WTC11 (cell line): ENCODE measurements around the gene ARHGAP29.

Source experiments
- GRHL2 ChIP-seq: fragments of 250-450 bp; sonication (Bioruptor Pico); IDR thresholded peaks from 2 replicates; pipeline ENCODE4 v1.8.0; 2022; ENCODE audit warnings: mild to moderate bottlenecking, moderate library complexity; ENCODE audit not compliant: insufficient replicate concordance, severe bottlenecking
- NFATC4 ChIP-seq: fragments of 250-450 bp; sonication (Bioruptor Pico); IDR thresholded peaks from 2 replicates; pipeline ENCODE4 v1.9.0; 2021; ENCODE audit warnings: mild to moderate bottlenecking
- NR3C1 ChIP-seq: sonication (generic); formaldehyde crosslinking; conservative IDR thresholded peaks from 2 replicates; pipeline ENCODE4 v1.8.1; 2023; ENCODE audit warnings: low read depth, mild to moderate bottlenecking, missing genetic modification reagents
- ZBTB21 ChIP-seq: sonication (generic); formaldehyde crosslinking; IDR thresholded peaks from 2 replicates; pipeline ENCODE4 v1.8.1; 2023; ENCODE audit warnings: mild to moderate bottlenecking, missing genetic modification reagents, borderline replicate concordance
- TF ChIP-seq, protein P1 (sequence below): fragments of 200-600 bp; IDR thresholded peaks from 2 replicates; pipeline ENCODE4 v1.8.0; 2022; ENCODE audit warnings: antibody characterized with exemption
- TF ChIP-seq, protein P2 (sequence below): sonication (generic); formaldehyde crosslinking; IDR thresholded peaks from 2 replicates; pipeline ENCODE4 v1.8.1; 2022; ENCODE audit warnings: missing genetic modification reagents, borderline replicate concordance
- TF ChIP-seq, protein P3 (sequence below): sonication (generic); formaldehyde crosslinking; IDR thresholded peaks from 2 replicates; pipeline ENCODE4 v1.8.0; 2022; ENCODE audit warnings: mild to moderate bottlenecking, missing genetic modification reagents
- TF ChIP-seq, protein P4 (sequence below): sonication (generic); formaldehyde crosslinking; conservative IDR thresholded peaks from 2 replicates; pipeline ENCODE4 v1.8.1; 2023; ENCODE audit warnings: mild to moderate bottlenecking, low read depth, missing genetic modification reagents, moderate library complexity
- TF ChIP-seq, protein P5 (sequence below): sonication (generic); formaldehyde crosslinking; IDR thresholded peaks from 2 replicates; pipeline ENCODE4 v1.8.0; 2022; ENCODE audit warnings: mild to moderate bottlenecking, missing genetic modification reagents
- TF ChIP-seq, protein P6 (sequence below): sonication (generic); formaldehyde crosslinking; IDR thresholded peaks from 2 replicates; pipeline ENCODE4 v1.8.0; 2022; ENCODE audit warnings: mild to moderate bottlenecking, missing genetic modification reagents
- TF ChIP-seq, protein P7 (sequence below): sonication (generic); formaldehyde crosslinking; IDR thresholded peaks from 2 replicates; pipeline ENCODE4 v1.8.1; 2023; ENCODE audit warnings: mild to moderate bottlenecking, missing genetic modification reagents, moderate library complexity
- TF ChIP-seq, protein P8 (sequence below): sonication (generic); formaldehyde crosslinking; IDR thresholded peaks from 2 replicates; pipeline ENCODE4 v1.8.1; 2023; ENCODE audit warnings: mild to moderate bottlenecking, missing genetic modification reagents

DNA sequence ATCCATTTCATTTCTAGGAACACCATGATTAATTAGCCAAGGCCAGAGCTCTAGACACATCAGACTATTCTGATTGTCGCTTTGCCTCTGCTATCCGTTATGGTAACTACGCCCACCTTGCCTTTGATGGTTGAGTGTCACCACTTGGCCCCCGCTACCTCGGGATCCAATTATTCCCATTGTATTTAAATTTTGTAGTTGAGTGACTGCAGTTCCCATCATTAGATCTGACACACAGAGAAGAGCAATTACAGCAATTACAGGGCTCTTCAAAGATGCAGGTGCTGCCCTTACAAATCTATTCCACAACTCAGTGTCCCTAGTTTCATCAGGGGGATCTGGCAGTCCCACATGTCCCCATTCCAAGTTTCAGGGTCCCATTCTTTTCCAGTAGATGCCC lies 71.5 kb downstream of the ARHGAP29 start:
- TF ChIP-seq, protein P1, sequence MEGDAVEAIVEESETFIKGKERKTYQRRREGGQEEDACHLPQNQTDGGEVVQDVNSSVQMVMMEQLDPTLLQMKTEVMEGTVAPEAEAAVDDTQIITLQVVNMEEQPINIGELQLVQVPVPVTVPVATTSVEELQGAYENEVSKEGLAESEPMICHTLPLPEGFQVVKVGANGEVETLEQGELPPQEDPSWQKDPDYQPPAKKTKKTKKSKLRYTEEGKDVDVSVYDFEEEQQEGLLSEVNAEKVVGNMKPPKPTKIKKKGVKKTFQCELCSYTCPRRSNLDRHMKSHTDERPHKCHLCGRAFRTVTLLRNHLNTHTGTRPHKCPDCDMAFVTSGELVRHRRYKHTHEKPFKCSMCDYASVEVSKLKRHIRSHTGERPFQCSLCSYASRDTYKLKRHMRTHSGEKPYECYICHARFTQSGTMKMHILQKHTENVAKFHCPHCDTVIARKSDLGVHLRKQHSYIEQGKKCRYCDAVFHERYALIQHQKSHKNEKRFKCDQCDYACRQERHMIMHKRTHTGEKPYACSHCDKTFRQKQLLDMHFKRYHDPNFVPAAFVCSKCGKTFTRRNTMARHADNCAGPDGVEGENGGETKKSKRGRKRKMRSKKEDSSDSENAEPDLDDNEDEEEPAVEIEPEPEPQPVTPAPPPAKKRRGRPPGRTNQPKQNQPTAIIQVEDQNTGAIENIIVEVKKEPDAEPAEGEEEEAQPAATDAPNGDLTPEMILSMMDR = no peak
- TF ChIP-seq, protein P2, sequence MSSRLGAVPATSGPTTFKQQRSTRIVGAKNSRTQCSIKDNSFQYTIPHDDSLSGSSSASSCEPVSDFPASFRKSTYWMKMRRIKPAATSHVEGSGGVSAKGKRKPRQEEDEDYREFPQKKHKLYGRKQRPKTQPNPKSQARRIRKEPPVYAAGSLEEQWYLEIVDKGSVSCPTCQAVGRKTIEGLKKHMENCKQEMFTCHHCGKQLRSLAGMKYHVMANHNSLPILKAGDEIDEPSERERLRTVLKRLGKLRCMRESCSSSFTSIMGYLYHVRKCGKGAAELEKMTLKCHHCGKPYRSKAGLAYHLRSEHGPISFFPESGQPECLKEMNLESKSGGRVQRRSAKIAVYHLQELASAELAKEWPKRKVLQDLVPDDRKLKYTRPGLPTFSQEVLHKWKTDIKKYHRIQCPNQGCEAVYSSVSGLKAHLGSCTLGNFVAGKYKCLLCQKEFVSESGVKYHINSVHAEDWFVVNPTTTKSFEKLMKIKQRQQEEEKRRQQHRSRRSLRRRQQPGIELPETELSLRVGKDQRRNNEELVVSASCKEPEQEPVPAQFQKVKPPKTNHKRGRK = no peak
- TF ChIP-seq, protein P3, sequence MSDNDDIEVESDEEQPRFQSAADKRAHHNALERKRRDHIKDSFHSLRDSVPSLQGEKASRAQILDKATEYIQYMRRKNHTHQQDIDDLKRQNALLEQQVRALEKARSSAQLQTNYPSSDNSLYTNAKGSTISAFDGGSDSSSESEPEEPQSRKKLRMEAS (CRISPR knock-in tag) = no peak
- TF ChIP-seq, protein P4, sequence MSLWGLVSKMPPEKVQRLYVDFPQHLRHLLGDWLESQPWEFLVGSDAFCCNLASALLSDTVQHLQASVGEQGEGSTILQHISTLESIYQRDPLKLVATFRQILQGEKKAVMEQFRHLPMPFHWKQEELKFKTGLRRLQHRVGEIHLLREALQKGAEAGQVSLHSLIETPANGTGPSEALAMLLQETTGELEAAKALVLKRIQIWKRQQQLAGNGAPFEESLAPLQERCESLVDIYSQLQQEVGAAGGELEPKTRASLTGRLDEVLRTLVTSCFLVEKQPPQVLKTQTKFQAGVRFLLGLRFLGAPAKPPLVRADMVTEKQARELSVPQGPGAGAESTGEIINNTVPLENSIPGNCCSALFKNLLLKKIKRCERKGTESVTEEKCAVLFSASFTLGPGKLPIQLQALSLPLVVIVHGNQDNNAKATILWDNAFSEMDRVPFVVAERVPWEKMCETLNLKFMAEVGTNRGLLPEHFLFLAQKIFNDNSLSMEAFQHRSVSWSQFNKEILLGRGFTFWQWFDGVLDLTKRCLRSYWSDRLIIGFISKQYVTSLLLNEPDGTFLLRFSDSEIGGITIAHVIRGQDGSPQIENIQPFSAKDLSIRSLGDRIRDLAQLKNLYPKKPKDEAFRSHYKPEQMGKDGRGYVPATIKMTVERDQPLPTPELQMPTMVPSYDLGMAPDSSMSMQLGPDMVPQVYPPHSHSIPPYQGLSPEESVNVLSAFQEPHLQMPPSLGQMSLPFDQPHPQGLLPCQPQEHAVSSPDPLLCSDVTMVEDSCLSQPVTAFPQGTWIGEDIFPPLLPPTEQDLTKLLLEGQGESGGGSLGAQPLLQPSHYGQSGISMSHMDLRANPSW = no peak
- no peak for TF ChIP-seq GRHL2 (CRISPR knock-in tag)
- no peak for TF ChIP-seq NFATC4
- TF ChIP-seq, protein P5, sequence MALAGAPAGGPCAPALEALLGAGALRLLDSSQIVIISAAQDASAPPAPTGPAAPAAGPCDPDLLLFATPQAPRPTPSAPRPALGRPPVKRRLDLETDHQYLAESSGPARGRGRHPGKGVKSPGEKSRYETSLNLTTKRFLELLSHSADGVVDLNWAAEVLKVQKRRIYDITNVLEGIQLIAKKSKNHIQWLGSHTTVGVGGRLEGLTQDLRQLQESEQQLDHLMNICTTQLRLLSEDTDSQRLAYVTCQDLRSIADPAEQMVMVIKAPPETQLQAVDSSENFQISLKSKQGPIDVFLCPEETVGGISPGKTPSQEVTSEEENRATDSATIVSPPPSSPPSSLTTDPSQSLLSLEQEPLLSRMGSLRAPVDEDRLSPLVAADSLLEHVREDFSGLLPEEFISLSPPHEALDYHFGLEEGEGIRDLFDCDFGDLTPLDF (CRISPR knock-in tag) = no peak
- TF ChIP-seq, protein P6, sequence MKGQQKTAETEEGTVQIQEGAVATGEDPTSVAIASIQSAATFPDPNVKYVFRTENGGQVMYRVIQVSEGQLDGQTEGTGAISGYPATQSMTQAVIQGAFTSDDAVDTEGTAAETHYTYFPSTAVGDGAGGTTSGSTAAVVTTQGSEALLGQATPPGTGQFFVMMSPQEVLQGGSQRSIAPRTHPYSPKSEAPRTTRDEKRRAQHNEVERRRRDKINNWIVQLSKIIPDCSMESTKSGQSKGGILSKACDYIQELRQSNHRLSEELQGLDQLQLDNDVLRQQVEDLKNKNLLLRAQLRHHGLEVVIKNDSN = no peak
- no peak for TF ChIP-seq ZBTB21 (CRISPR knock-in tag)
- TF ChIP-seq, protein P7, sequence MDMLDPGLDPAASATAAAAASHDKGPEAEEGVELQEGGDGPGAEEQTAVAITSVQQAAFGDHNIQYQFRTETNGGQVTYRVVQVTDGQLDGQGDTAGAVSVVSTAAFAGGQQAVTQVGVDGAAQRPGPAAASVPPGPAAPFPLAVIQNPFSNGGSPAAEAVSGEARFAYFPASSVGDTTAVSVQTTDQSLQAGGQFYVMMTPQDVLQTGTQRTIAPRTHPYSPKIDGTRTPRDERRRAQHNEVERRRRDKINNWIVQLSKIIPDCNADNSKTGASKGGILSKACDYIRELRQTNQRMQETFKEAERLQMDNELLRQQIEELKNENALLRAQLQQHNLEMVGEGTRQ (CRISPR knock-in tag) = no peak
- no peak for TF ChIP-seq NR3C1 (CRISPR knock-in tag)
- TF ChIP-seq, protein P8, sequence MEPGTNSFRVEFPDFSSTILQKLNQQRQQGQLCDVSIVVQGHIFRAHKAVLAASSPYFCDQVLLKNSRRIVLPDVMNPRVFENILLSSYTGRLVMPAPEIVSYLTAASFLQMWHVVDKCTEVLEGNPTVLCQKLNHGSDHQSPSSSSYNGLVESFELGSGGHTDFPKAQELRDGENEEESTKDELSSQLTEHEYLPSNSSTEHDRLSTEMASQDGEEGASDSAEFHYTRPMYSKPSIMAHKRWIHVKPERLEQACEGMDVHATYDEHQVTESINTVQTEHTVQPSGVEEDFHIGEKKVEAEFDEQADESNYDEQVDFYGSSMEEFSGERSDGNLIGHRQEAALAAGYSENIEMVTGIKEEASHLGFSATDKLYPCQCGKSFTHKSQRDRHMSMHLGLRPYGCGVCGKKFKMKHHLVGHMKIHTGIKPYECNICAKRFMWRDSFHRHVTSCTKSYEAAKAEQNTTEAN (CRISPR knock-in tag) = no peak
